ENCODE data around the gene GARS1.
"Not testable (repeated sequence)": the region's sequence is repeated elsewhere in the genome, so short reads cannot be mapped to it uniquely, and the experiment has no call there.

The GARS1 gene

GRCh38 chr7:30594540-30595435, at the start of gene GARS1:
Gene GARS1, plus strand, starts transcription at chr7:30594878. Its CDS starts 44 bp downstream, at chr7:30594922.
- no peak for FAIRE-seq

- FAIRE-seq: no peak
Observed at GRCh38 chr7:30545791-30546555, 48.7 kb upstream of the GARS1 start.

- FAIRE-seq: no peak
Observed at GRCh38 chr7:30546596-30546995, 48.1 kb upstream of the GARS1 start.

GRCh38 chr7:30548845-30549244, 45.8 kb upstream of the GARS1 start:
- peak; percentile 77 for FAIRE-seq

GRCh38 chr7:30549931-30550493, 44.7 kb upstream of the GARS1 start:
- FAIRE-seq: no peak

- FAIRE-seq: no peak
Observed at GRCh38 chr7:30552330-30552729, 42.3 kb upstream of the GARS1 start.

- FAIRE-seq: no peak
Observed at GRCh38 chr7:30553141-30553540, 41.5 kb upstream of the GARS1 start.

GRCh38 chr7:30553546-30553945, 41.1 kb upstream of the GARS1 start:
- FAIRE-seq: no peak

- no peak for FAIRE-seq
Observed at GRCh38 chr7:30555525-30555924, 39.2 kb upstream of the GARS1 start.

- no peak for FAIRE-seq
Observed at GRCh38 chr7:30556840-30557239, 37.8 kb upstream of the GARS1 start.

GRCh38 chr7:30557245-30557644, 37.4 kb upstream of the GARS1 start:
- no peak for FAIRE-seq

- FAIRE-seq: no peak
Observed at GRCh38 chr7:30559611-30560010, 35.1 kb upstream of the GARS1 start.

- no peak for FAIRE-seq
Observed at GRCh38 chr7:30561389-30561788, 33.3 kb upstream of the GARS1 start.

GRCh38 chr7:30562498-30562897, 32.2 kb upstream of the GARS1 start:
- FAIRE-seq: no peak

GRCh38 chr7:30562909-30563308, 31.8 kb upstream of the GARS1 start:
- FAIRE-seq: no peak

- no peak for FAIRE-seq
Observed at GRCh38 chr7:30563326-30563942, 31.2 kb upstream of the GARS1 start.

GRCh38 chr7:30564243-30564892, 30.3 kb upstream of the GARS1 start:
- FAIRE-seq: no peak

- no peak for FAIRE-seq
Observed at GRCh38 chr7:30566596-30566995, 28.1 kb upstream of the GARS1 start.

GRCh38 chr7:30567081-30567480, 27.6 kb upstream of the GARS1 start:
- FAIRE-seq: no peak

- not testable (repeated sequence) for FAIRE-seq
Observed at GRCh38 chr7:30570238-30570637, 24.4 kb upstream of the GARS1 start.

- no peak for FAIRE-seq
Observed at GRCh38 chr7:30572212-30572841, 22.4 kb upstream of the GARS1 start.

GRCh38 chr7:30575910-30576309, 18.8 kb upstream of the GARS1 start:
- no peak for FAIRE-seq
